Tibial nerve (tissue), 4 donors: ENCODE data around the gene UQCC3. TPM values are rescaled to one million over a fixed set of nuclear protein-coding genes. Genes with fewer than 3 reads are reported as not detected.

ENCODE experiments used
- DNase-seq, 2 donors: peaks; one replicate each; pipeline ENCODE4 v3.0.0-alpha.2; 2019; ENCODE audit warnings: low spot score in 2 of 2
- H3K27ac ChIP-seq, 4 donors: fragments of 200-600 bp; sonication (generic) in 3 of 4; one replicate each; pipeline ENCODE4 v1.5.1; 2017 to 2019; ENCODE audit warnings: mild to moderate bottlenecking in 1 of 4
- H3K27me3 ChIP-seq, 2 donors: fragments of 200-600 bp; sonication (generic) in 1 of 2; one replicate each; pipeline versions ENCODE4 v1.5.1 to v1.6.0; 2017 to 2019
- H3K36me3 ChIP-seq, 3 donors: fragments of 200-600 bp; sonication (generic); one replicate each; pipeline ENCODE4 v1.5.1; 2018 to 2019
- H3K4me1 ChIP-seq, 4 donors: fragments of 200-600 bp; sonication (generic) in 3 of 4; one replicate each; pipeline ENCODE4 v1.5.1; 2017 to 2019
- H3K4me3 ChIP-seq, 4 donors: fragments of 200-600 bp; sonication (generic) in 3 of 4; one replicate each; pipeline ENCODE4 v1.5.1; 2017 to 2019; ENCODE audit warnings: mild to moderate bottlenecking in 1 of 4, moderate library complexity in 1 of 4
- H3K9me3 ChIP-seq, 4 donors: fragments of 200-600 bp; sonication (generic) in 3 of 4; one replicate each; pipeline ENCODE4 v1.5.1; 2017 to 2019
- CTCF ChIP-seq, 5 experiments: fragments of 200-600 bp in 3 of 5; fragments of 450-650 bp in 2 of 5; sonication (generic) in 3 of 5; IDR thresholded peaks; one replicate each; pipeline ENCODE4 v1.5.1; 2016 to 2019; ENCODE audit warnings: antibody characterized with exemption in 5 of 5, mild to moderate bottlenecking in 3 of 5, moderate library complexity in 2 of 5
- EP300 ChIP-seq, 2 donors: sonication (generic); formaldehyde crosslinking; IDR thresholded peaks; one replicate each; pipeline ENCODE4 v1.6.1; 2017; ENCODE audit warnings: antibody characterized with exemption in 2 of 2, mild to moderate bottlenecking in 1 of 2
- POLR2A ChIP-seq, 2 donors: fragments of 450-650 bp; IDR thresholded peaks; one replicate each; pipeline ENCODE4 v1.6.1; 2017; ENCODE audit warnings: antibody characterized with exemption in 2 of 2, mild to moderate bottlenecking in 2 of 2, moderate library complexity in 2 of 2
- WGBS, 2 donors: methylation state at CpG; one replicate each; pipeline ENCODE4 v1.1.5; 2018; 5-methylcytosine and 5-hydroxymethylcytosine counted together
- total RNA-seq, 4 donors: library from RNA; depleted of rRNA; stranded (reverse); fragments of >200 nt; gene quantifications; one replicate each; pipeline ENCODE4 v1.1.0, GENCODE V29; 2016

Gene UQCC3
- 10 to 100 TPM in 3 of 4 donors, 1 to 10 TPM in 1; 7.6 to 22.2 (median 14.6) TPM for total RNA-seq

- peaks cover 0 to 45% (median 0%) of the 10 kb centered on the region in 3 donors for H3K36me3 ChIP-seq
- H3K4me3 ChIP-seq, result peak within 1 kb of the TSS; percentile 46 to 87 (median 70)
- peak; percentile 57 to 71 for DNase-seq
- TF ChIP-seq EP300 (IDR thresholded peaks at IDR 0.05), result peak in 1 of 2 donors; percentile 84
- TF ChIP-seq CTCF (IDR thresholded peaks at IDR 0.05), result peak in 1 of 5 experiments; percentile 10
- peak; percentile 2 to 35 for TF ChIP-seq POLR2A (IDR thresholded peaks at IDR 0.05)
- peak within 1 kb of the TSS; percentile 72 to 93 (median 86) for H3K27ac ChIP-seq
- 0 to 1% methylated on average over 43 to 57 of the region's 59 CpGs for WGBS, 2 donors
- H3K9me3 ChIP-seq, result no peaks in the 10 kb centered on the region
- no peaks in the 10 kb centered on the region for H3K27me3 ChIP-seq
- H3K4me1 ChIP-seq, result peaks cover 0 to 67% (median 30%) of the 10 kb centered on the region in 4 donors
Measured at GRCh38 chr11:62671608-62672389, at the start of gene UQCC3, which contains the start of gene LBHD1. Gene UQCC3 (plus strand): TSS chr11:62671673. CDS start chr11:62671746, 73 bp downstream. Gene LBHD1 (minus strand): TSS chr11:62672267. CDS start chr11:62670031, 2,236 bp downstream.

GRCh38 chr11:62622476-62623089 is 48.9 kb upstream of the UQCC3 start:
- TF ChIP-seq CTCF (IDR thresholded peaks at IDR 0.05) (no peak), POLR2A (IDR thresholded peaks at IDR 0.05) (no peak), EP300 (IDR thresholded peaks at IDR 0.05) (no peak)
- no peak for DNase-seq
- peak overlapping the region in 3 of 4 donors; percentile 76 to 92 (median 84) for H3K4me3 ChIP-seq
- H3K27me3 ChIP-seq, result no peaks in the 10 kb centered on the region
- H3K27ac ChIP-seq, result peak overlapping the region; percentile 60 to 95 (median 88)
- peaks cover 4 to 40% (median 16%) of the 10 kb centered on the region in 3 donors for H3K36me3 ChIP-seq
- H3K9me3 ChIP-seq, result no peaks in the 10 kb centered on the region
- H3K4me1 ChIP-seq, result peaks cover 0 to 28% (median 19%) of the 10 kb centered on the region in 4 donors
- WGBS, 2 donors, result 83 to 91% methylated on average over 7 of the region's 7 CpGs

GRCh38 chr11:62627713-62628112 is 43.8 kb upstream of the UQCC3 start:
- Histone ChIP-seq H3K27ac (no peak overlapping the region), H3K36me3 (peaks cover 4 to 83% (median 41%) of the 10 kb centered on the region in 3 donors), H3K4me1 (no peaks in the 10 kb centered on the region), H3K9me3 (no peaks in the 10 kb centered on the region), H3K4me3 (no peak overlapping the region), H3K27me3 (no peaks in the 10 kb centered on the region)
- TF ChIP-seq EP300 (IDR thresholded peaks at IDR 0.05) (no peak), POLR2A (IDR thresholded peaks at IDR 0.05) (no peak), CTCF (IDR thresholded peaks at IDR 0.05) (no peak)
- 58 to 61% methylated on average over 3 of the region's 3 CpGs for WGBS, 2 donors
- no peak for DNase-seq

GRCh38 chr11:62632492-62632891 is 39.0 kb upstream of the UQCC3 start:
- H3K4me3 ChIP-seq, result no peak overlapping the region
- no peak for TF ChIP-seq POLR2A (IDR thresholded peaks at IDR 0.05)
- no peak for DNase-seq
- no peaks in the 10 kb centered on the region for H3K9me3 ChIP-seq
- 83 to 89% methylated on average over 4 to 6 of the region's 6 CpGs for WGBS, 2 donors
- peaks cover 11 to 99% (median 48%) of the 10 kb centered on the region in 3 donors for H3K36me3 ChIP-seq
- H3K27me3 ChIP-seq, result no peaks in the 10 kb centered on the region
- H3K4me1 ChIP-seq, result no peaks in the 10 kb centered on the region
- H3K27ac ChIP-seq, result no peak overlapping the region

- TF ChIP-seq EP300 (IDR thresholded peaks at IDR 0.05) (no peak), CTCF (IDR thresholded peaks at IDR 0.05) (no peak), POLR2A (IDR thresholded peaks at IDR 0.05) (no peak)
- no peak for DNase-seq
- H3K36me3 ChIP-seq, result peaks cover 0 to 53% (median 9%) of the 10 kb centered on the region in 3 donors
- H3K27ac ChIP-seq, result no peak overlapping the region
- no peak overlapping the region for H3K4me3 ChIP-seq
- no peaks in the 10 kb centered on the region for H3K9me3 ChIP-seq
- H3K4me1 ChIP-seq, result peaks cover 0 to 44% (median 15%) of the 10 kb centered on the region in 4 donors
- H3K27me3 ChIP-seq, result no peaks in the 10 kb centered on the region
- WGBS, 2 donors, result 66 to 79% methylated on average over 8 of the region's 8 CpGs
Measured at GRCh38 chr11:62644220-62644619, 27.3 kb upstream of the UQCC3 start.
